HG03108 (cell line): ENCODE data around the gene HMGB2.

Source experiments
- ATAC-seq: cut with Tn5 transposase; IDR thresholded peaks from one replicate; pipeline ENCODE4 v1.9.1; 2021; ENCODE audit warnings: moderate library complexity; ENCODE audit not compliant: unreplicated experiment

The HMGB2 gene

DNA sequence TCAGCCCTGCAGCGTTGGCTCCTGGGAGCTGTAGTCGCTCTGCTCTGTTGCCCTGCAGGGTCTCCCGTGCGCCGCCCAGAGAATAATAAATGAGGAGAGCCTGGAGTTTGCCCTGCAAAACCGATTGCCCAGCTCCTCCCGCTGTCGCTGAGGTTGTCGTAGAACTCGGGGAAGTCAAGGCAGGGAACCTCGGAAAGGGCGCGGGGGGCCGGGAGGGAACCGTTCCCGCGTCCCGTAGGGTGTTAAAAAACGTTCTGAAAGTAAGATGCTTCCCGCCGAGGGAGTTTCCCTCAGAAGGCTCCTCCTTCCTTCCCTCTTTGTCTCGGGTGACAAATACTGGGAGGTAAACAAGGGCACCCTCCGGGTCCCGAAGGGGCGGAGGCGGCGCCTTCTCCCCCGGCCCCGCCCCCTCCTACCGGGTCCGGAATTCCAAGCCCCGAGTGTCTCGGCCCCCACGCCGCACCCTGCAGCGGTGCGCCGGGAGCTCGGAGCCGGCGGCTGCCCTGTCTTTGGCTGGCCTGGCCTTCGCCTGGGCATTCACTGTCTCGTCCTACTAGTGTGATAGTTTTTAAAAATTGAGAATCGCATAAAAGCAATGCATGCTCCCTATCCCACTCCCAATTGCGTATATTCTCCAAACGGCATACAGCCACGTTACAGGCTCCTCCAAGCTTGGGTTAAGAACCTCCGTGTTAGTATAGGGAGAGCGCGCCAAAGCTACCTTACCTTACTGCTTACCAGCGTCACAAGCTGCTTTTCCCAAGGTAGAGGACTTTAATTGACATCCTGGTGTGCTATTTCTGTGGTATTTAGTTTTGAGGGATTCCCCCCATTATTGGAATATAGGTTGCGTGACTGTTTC lies 964 bp upstream of the HMGB2 start:
- peak; percentile 36 for ATAC-seq

DNA sequence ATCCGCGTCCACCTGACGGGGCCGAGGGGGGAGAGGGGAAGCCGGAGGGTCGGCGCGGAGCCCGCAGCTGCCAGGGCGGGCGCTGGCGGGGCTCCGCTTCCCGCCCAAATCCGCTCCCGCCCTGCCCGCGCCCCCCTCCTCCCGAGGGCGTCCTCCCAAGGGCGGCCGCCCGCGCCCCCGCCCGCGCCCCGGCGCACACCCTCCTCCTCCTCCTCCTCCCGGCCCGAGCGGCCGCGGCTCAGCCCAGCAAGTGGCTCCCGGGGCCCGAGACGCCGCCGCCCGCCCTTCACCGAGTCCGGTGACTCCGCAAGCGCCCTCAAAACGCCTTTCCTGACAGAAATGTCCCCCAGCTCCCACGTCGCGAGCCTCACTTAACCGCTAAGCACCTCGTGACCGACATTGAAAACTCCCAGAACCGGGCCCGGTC lies 487 bp downstream of the HMGB2 start:
- no peak for ATAC-seq

DNA sequence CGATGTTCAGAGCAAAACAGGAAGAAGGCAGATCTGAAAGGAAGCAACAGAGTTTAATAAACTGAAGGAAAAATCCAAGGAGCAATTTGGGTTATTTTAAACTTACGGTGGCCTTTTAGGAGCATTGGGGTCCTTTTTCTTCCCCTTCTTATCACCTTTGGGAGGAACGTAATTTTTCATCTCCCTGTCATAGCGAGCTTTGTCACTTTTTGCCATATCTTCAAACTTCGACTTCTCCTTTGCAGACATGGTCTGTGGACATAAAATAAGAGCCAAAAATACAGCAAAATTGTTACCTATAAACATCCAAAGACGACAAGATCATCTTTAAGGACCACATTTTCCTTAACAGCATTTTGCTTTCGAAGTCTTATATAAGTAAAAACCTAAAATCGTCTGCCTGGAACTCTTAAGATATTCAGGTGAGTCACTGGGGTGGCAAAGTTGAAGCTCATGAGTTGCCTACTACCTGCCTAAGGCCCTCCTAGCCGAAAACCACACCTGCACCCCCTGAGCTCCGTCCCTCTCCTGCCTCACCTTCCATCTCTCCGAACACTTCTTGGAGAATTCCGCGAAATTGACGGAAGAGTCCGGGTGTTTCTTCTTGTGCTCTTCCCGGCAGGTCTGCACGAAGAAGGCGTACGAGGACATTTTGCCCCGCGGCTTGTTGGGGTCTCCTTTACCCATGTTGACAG lies 1.0 kb downstream of the HMGB2 start:
- no peak for ATAC-seq

- ATAC-seq, result no peak
Measured at GRCh38 chr4:173332021-173332487, 2.1 kb downstream of the HMGB2 start.

DNA sequence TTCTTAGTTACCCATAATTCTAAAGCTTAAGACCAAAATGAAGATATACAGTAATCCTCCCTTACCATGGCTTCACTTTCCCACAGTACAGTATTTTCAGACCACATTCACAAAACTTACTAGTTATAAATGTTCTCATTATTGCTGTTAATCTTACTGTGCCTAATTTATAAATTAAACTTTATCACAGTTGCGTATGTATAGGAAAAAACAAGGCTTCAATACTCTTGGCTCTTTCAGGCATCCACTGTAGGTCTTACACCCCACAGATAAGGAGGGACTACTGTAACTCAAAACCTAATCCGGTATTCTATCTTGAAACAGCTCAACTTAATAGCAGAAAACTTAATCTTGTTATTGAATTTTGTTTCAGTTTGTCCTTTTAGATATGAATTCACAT lies 3.6 kb downstream of the HMGB2 start:
- ATAC-seq, result no peak

DNA sequence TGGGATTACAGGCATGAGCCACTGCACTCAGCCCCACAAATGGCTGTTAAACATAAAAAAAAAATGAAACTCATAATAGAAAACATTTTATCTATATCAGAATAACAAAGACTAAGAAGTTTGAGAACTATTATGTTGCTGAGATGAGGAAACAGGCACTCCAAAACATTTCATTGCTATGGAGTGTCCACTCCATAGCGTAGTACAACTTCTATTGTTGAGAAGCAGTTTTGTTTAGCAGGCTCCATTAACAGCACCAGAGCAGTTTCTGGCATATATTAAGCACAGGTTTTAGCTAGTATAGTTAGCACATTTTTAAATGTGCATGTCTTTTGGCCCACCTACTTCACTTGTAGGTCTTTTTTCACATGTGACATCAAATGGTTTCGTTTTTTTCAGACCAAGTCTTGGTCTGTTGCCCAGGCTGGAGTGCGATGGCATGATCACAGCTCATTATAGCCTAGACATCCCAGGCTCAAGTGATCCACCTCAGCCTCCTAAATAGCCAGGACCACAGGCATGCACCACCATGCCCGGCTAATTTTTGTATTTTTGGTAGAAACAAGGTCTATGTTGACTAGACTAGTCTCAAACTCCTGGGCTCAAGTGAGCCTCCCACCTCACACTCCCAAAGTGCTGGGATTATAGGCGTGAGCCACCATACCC lies 5.8 kb downstream of the HMGB2 start:
- ATAC-seq, result no peak

GRCh38 chr4:173325007-173325736 lies 9.0 kb downstream of the HMGB2 start:
- no peak for ATAC-seq

- ATAC-seq, result no peak
Measured at GRCh38 chr4:173319696-173320095, 14.5 kb downstream of the HMGB2 start.

- ATAC-seq, result no peak
Measured at GRCh38 chr4:173318648-173319211, 15.4 kb downstream of the HMGB2 start.

- ATAC-seq, result no peak
Measured at GRCh38 chr4:173318240-173318639, 15.9 kb downstream of the HMGB2 start.

- ATAC-seq, result no peak
Measured at GRCh38 chr4:173317004-173317403, 17.2 kb downstream of the HMGB2 start.

GRCh38 chr4:173316060-173316459 lies 18.1 kb downstream of the HMGB2 start:
- ATAC-seq, result no peak

- no peak for ATAC-seq
Measured at GRCh38 chr4:173314715-173315114, 19.4 kb downstream of the HMGB2 start.

DNA sequence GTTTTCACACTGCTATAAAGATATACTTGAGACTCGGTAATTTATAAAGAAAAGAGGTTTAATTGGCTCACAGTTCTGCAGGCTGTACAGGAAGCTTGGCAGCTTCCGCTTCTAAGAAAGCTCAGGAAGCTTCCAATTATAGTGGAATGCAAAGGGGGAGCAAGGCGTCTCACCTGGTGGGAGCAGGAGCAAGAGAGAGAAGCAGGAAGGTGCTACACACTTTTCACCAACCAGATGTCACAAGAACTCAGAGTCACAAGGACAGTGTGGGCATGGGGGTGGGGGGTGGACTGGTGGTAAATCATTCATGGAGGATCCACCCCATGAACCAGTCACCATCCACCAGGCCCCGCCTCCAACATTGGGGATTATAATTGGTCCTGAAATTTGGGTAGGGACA lies 22.8 kb downstream of the HMGB2 start:
- ATAC-seq, result no peak

DNA sequence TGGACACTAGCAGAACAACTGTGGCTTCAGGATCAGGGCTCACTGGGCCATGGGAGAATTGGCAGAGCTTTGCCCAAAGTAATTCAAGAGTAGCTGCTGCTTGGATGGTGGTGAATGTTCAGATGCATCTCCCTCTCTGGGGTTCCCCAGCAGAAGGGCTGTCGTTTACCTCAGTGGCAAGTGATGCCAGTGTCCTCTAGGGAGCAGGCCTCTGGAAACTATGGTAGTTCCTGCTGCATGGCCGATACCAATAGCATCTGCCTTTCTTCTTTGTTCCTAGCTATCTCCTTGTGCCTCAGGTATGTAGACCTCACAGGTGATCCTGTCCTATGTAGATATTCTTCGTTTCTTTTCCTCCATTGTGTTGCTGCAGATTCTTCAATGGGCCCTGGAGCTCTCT lies 26.4 kb downstream of the HMGB2 start:
- no peak for ATAC-seq

DNA sequence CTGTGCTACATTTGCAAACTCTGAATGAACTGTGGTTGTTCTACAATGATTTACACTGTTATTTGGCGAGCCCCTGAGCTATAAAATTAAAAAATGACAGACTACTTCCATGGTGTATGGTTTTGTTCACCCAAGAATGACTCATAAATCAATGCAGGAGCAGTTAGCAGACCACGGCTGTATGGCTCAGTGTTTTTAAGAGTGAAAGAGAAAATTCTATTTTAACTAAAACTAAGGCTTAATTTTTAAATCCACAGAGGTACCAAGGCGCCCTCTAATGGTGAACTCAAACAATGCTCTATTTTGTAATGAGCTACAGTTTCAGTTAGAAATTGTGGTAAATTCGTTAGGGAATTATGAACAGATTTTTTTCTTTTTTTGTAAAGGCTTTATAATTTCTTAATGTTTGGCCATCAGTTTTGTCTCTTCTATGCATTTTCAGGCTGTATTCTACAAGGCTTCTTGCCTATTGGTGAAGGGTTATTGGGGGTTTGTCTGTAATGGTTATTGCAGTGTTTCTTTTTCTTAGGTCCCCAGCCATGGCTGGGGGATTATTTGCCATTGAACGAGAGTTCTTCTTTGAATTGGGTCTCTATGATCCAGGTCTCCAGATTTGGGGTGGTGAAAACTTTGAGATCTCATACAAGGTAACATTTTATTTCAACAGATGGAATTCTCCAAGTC lies 32.5 kb downstream of the HMGB2 start:
- peak; percentile 63 for ATAC-seq

DNA sequence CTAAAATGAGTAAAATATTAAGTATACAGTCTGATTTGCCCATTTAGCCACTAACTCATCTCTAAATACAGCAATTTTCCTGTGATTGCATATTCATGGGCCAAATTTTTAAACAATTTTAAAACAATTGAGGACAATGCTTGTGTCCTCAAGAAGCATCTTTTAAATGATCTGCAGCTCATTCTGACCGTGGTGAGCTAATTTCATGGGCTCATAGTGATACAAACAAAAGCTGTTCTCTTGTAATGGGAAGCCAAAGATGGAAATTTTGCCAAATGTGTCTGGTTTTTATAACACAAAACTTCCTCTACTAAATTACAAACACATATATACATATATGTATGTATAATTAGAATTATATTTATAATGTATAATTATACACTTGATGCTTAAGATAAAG lies 39.7 kb downstream of the HMGB2 start:
- no peak for ATAC-seq

- no peak for ATAC-seq
Measured at GRCh38 chr4:173293663-173294062, 40.5 kb downstream of the HMGB2 start.

DNA sequence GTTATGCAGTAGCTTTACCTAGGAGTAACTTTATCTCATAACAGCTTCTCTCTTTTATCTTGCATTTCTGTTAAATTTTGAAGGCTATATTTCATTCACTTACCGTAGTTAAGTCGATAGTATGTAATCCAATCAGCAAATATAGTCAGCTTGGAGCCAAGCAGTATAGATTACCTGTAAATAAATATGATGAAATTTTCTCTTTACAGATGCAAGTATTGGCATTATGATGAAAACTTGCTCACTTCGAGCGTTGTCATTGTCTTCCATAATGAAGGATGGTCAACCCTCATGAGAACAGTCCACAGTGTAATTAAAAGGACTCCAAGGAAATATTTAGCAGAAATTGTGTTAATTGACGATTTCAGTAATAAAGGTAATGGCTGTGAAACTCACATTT lies 42.3 kb downstream of the HMGB2 start:
- no peak for ATAC-seq

DNA sequence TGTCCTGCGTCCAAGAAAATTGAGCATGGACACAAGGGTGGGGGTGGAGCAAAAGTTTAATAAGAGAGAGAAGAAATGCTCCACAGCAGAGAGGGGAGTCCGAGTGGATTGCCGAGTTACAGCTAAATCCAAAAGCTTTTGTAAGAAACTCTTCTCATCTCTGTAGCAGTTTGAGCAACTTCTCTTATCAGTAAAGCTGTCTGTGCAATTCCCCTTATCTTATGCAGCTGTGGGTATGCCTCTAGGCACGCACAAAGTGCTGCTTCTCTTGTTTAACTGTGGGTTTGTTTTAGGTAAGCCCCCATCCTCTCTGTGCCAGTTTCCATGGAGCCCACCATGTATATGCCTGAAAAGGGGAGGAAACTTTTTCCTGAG lies 44.8 kb downstream of the HMGB2 start:
- no peak for ATAC-seq
